ENCODE results near the gene RXRB.

Gene RXRB

DNA sequence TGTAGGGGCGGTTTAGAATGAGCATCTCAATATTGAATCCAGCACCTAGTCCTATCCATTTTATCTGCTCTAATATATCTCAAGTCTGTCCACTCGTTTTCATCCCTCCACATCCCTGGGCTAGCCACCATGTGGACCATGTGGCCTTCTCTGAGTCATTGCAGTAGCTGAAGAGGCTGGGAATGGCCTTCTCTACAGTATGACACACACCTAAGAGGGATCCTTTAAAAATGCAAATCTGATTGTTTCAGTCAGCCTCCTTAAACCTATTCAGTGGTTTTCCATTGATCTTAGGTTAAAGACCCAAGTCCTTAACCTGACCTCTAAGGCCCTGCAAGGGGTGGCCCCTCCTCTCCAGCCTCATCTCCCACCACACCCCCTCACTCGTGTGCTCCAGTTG is 17.2 kb upstream of the RXRB start:
- Histone ChIP-seq H3K36me3 (ENCODE audit: control insufficient read depth, insufficient read depth, low read length) (no peaks in the 10 kb centered on the region), H3K4me3 (replicated peaks; ENCODE audit: low read depth, low read length) (no peak overlapping the region), H3K27me3 (replicated peaks; ENCODE audit: control insufficient read depth, insufficient read depth, low read length) (peaks cover 2% of the 10 kb centered on the region)
- no peak for DNase-seq (ENCODE audit: extremely low read depth, insufficient read length)
- TF ChIP-seq, protein P1, sequence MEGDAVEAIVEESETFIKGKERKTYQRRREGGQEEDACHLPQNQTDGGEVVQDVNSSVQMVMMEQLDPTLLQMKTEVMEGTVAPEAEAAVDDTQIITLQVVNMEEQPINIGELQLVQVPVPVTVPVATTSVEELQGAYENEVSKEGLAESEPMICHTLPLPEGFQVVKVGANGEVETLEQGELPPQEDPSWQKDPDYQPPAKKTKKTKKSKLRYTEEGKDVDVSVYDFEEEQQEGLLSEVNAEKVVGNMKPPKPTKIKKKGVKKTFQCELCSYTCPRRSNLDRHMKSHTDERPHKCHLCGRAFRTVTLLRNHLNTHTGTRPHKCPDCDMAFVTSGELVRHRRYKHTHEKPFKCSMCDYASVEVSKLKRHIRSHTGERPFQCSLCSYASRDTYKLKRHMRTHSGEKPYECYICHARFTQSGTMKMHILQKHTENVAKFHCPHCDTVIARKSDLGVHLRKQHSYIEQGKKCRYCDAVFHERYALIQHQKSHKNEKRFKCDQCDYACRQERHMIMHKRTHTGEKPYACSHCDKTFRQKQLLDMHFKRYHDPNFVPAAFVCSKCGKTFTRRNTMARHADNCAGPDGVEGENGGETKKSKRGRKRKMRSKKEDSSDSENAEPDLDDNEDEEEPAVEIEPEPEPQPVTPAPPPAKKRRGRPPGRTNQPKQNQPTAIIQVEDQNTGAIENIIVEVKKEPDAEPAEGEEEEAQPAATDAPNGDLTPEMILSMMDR (IDR thresholded peaks at IDR 0.05; ENCODE audit: insufficient read depth, low read length, poor library complexity, severe bottlenecking), result no peak

DNA sequence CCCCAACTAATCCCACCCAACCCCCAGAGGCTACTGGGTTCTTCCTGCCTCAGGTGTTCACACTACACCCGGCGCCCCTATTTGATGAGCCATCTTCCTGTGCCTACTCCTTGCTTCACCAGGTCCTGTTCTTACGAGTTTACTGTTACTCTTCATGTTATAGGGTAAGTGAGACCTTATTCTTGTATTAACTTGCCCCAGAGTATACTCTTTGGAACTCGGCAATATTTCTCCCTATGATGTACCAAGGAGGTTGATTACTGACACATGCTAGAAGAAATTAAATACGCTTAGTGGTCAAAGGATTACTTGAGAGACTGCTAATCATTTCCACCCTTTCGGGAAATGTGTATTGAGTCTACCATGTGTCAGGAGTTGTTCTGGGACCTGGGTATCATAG is 16.8 kb upstream of the RXRB start:
- H3K27me3 ChIP-seq (replicated peaks; ENCODE audit: control insufficient read depth, insufficient read depth, low read length), result peaks cover 2% of the 10 kb centered on the region

DNA sequence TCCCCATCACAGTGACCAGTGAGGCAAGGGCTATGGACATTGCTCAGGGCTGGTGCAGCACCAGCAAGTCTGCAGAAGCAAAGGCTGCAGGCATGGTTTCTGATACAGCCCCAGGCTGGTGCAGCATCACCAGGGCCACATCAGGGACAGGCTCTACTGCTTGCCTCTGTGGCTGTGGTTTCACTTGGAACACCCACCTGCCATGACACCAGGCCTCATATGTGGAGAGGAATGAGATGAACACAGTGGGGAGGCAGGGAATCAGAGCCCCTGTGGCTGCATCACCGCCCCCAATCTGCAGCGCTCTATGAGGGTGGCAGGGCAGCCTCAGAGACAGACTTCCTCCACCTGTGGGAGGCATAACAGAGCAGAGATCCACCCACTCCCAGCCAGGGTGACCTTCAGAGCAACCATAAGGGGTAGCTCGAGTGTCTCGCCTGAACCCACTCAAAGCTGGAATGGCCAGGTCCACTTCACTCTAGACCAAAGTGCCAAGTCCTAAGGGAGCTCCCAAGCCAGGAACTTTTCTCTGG is 15.7 kb upstream of the RXRB start:
- peaks cover 2% of the 10 kb centered on the region; the same call in 1 of the 2 replicates for H3K36me3 ChIP-seq (ENCODE audit: control insufficient read depth, insufficient read depth, low read length)
- no peak overlapping the region for H3K4me3 ChIP-seq (replicated peaks; ENCODE audit: low read depth, low read length)
- H3K27me3 ChIP-seq (replicated peaks; ENCODE audit: control insufficient read depth, insufficient read depth, low read length), result peaks cover 2% of the 10 kb centered on the region
- no peak for DNase-seq (ENCODE audit: extremely low read depth, insufficient read length)
- TF ChIP-seq, protein P1 (IDR thresholded peaks at IDR 0.05; ENCODE audit: insufficient read depth, low read length, poor library complexity, severe bottlenecking), result no peak

More for the DNA sequence above, 16.8 kb upstream of the RXRB start:
- no peak overlapping the region for H3K4me3 ChIP-seq (replicated peaks; ENCODE audit: low read depth, low read length)
- TF ChIP-seq, protein P1 (IDR thresholded peaks at IDR 0.05; ENCODE audit: insufficient read depth, low read length, poor library complexity, severe bottlenecking), result no peak
- no peaks in the 10 kb centered on the region for H3K36me3 ChIP-seq (ENCODE audit: control insufficient read depth, insufficient read depth, low read length)
- no peak for DNase-seq (ENCODE audit: extremely low read depth, insufficient read length)

DNA sequence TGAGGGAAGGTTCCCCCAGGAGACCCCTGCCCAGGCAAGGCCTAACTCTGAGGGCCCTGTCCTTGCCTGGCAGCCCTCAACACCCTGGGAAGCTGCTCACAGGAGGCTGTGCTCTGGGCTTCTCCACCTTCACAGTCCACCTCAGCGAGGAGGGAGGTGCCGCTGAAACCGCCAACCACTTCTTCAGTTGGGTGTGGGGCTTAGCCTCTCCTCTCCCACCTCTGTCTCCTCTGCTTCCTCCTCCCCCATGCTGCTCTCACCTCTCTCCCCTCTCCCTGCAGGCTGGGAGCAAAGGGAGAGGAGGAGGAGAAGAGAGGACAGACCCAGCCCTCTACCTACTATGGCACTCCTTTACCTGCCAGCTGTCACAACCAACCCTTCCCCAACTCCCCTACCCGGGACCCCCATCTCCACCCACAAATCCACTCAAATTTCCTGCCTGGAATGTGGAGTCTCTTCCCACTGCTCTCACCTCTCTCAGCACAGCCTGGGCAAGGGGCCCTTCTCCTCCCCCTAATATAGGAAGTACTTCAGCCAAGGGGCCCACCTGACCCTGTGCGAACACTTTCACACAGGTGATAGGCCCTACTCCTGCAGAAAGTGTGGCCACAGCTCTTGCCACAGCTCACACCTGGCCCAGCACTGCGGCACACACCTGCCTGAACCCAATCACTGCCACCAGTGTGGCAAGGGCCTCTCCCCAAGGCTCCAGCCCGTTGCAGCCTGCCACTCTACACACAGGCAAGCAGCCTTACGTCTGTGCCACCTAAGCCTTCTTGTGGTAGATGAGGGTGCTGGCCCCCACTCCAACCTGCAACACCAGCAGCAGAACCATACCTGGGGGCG is 15.0 kb upstream of the RXRB start:
- TF ChIP-seq, protein P1 (IDR thresholded peaks at IDR 0.05; ENCODE audit: insufficient read depth, low read length, poor library complexity, severe bottlenecking), result no peak
- Histone ChIP-seq H3K4me3 (replicated peaks; ENCODE audit: low read depth, low read length) (no peak overlapping the region), H3K36me3 (ENCODE audit: control insufficient read depth, insufficient read depth, low read length) (peaks cover 2% of the 10 kb centered on the region; the same call in 1 of the 2 replicates), H3K27me3 (replicated peaks; ENCODE audit: control insufficient read depth, insufficient read depth, low read length) (peaks cover 2% of the 10 kb centered on the region)
- DNase-seq (ENCODE audit: extremely low read depth, insufficient read length), result no peak

DNA sequence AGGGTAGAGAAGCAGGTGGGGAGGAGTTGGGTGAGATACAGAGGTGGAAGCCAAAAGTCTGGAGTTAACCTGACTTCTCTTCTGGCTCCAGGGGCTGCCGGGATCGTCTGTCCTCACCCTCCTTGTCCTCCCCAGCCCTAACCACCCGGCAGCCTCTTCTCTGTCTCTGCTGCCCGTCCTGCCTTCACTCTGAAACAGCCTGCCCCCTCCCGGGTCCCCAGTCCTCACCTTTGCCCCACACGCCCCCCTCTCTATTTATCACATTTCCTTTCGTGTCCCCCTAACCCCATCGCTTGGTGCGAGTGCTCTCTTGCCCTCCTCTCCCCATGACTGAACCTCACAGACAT is 13.5 kb upstream of the RXRB start:
- TF ChIP-seq, protein P1 (IDR thresholded peaks at IDR 0.05; ENCODE audit: insufficient read depth, low read length, poor library complexity, severe bottlenecking), result no peak
- Histone ChIP-seq H3K27me3 (replicated peaks; ENCODE audit: control insufficient read depth, insufficient read depth, low read length) (peaks cover 2% of the 10 kb centered on the region), H3K4me3 (replicated peaks; ENCODE audit: low read depth, low read length) (no peak overlapping the region), H3K36me3 (ENCODE audit: control insufficient read depth, insufficient read depth, low read length) (peaks cover 4% of the 10 kb centered on the region)
- no peak for DNase-seq (ENCODE audit: extremely low read depth, insufficient read length)
